Body of pancreas (tissue), 4 donors: ENCODE measurements around the gene CEP68. TPM values are rescaled to one million over a fixed set of nuclear protein-coding genes. Genes with fewer than 3 reads are reported as not detected.
"Not testable (repeated sequence)": the region's sequence is repeated elsewhere in the genome, so short reads cannot be mapped to it uniquely, and the experiment has no call there.

Experiments
- ATAC-seq: fragments of 150-250 bp; one replicate; pipeline ENCODE4 v1.9.1; 2016
- DNase-seq, 4 donors: peaks; one replicate each; pipeline ENCODE4 v3.0.0-alpha.2; 2019
- H3K27ac ChIP-seq, 4 donors: fragments of 200-600 bp; sonication (generic); 1 replicate in 3 of 4; 2 replicates in 1 of 4; pipeline versions ENCODE4 v1.5.1 to v1.6.1; 2016 to 2019; ENCODE audit warnings: mild to moderate bottlenecking in 1 of 4, mixed read lengths in 1 of 4, moderate library complexity in 1 of 4
- H3K27me3 ChIP-seq, 2 donors: fragments of 200-600 bp; sonication (generic); one replicate each; pipeline ENCODE4 v1.6.0; 2016; ENCODE audit warnings: mild to moderate bottlenecking in 1 of 2
- H3K36me3 ChIP-seq, 2 donors: fragments of 200-600 bp; sonication (generic); replicated peaks in 1 of 2; 2 replicates each; pipeline ENCODE4 v1.5.1; 2016; ENCODE audit warnings: low read depth in 2 of 2; ENCODE audit not compliant: insufficient read depth in 1 of 2
- H3K4me1 ChIP-seq: fragments of 200-600 bp; sonication (generic); one replicate; pipeline ENCODE4 v1.6.0; 2016
- H3K4me3 ChIP-seq, 2 donors: fragments of 200-600 bp; sonication (generic); 1 replicate in 1 of 2; 2 replicates in 1 of 2; pipeline ENCODE4 v1.5.1; 2016 to 2019
- H3K9me3 ChIP-seq, 3 donors: fragments of 200-600 bp; sonication (generic); 1 replicate in 2 of 3; 2 replicates in 1 of 3; pipeline ENCODE4 v1.5.1; 2016
- CTCF ChIP-seq, 7 experiments: fragments of 450-650 bp in 4 of 7; fragments of 200-600 bp in 3 of 7; sonication (generic) in 3 of 7; IDR thresholded peaks; one replicate each; pipeline ENCODE4 v1.5.1; 2016 to 2019; ENCODE audit warnings: antibody characterized with exemption in 7 of 7
- POLR2A ChIP-seq, 3 donors: fragments of 450-650 bp; IDR thresholded peaks; one replicate each; pipeline ENCODE4 v1.6.1; 2016; ENCODE audit warnings: antibody characterized with exemption in 3 of 3, mild to moderate bottlenecking in 2 of 3
- WGBS, 2 donors: methylation state at CpG; one replicate each; pipeline ENCODE4 v1.1.5; 2017; 5-methylcytosine and 5-hydroxymethylcytosine counted together
- intact Hi-C: fragments of 100-400 bp; cut with DNase I; formaldehyde crosslinking; loops from one replicate; pipeline ENCODE4 v1.15.1; 2023
- total RNA-seq, 2 donors: library from RNA; depleted of rRNA; stranded (reverse); fragments of >200 nt; gene quantifications; one replicate each; pipeline ENCODE4 v1.1.0, GENCODE V29; 2016

CEP68 gene
- total RNA-seq, 2 donors from 2014 or later = 6.9 to 20.0 TPM

GRCh38 chr2:65017335-65017734 is 38.9 kb upstream of the CEP68 start:
- H3K36me3 ChIP-seq = peaks cover 0 to 17% of the 10 kb centered on the region in 2 donors
- no peak overlapping the region for H3K4me3 ChIP-seq
- no peaks in the 10 kb centered on the region for H3K4me1 ChIP-seq
- peak overlapping the region in 1 of 4 donors; percentile 66 for H3K27ac ChIP-seq
- H3K27me3 ChIP-seq = no peaks in the 10 kb centered on the region
- no peak for ATAC-seq
- intact Hi-C loops = no loop called here
- no peaks in the 10 kb centered on the region for H3K9me3 ChIP-seq
- 63 to 76% methylated on average over 4 of the region's 4 CpGs for WGBS, 2 donors
- peak in 1 of 4 donors; percentile 21 for DNase-seq
- TF ChIP-seq CTCF (IDR thresholded peaks at IDR 0.05) (peak in 4 of 7 experiments; percentile 11 to 31 (median 26)), POLR2A (IDR thresholded peaks at IDR 0.05) (no peak)

DNA sequence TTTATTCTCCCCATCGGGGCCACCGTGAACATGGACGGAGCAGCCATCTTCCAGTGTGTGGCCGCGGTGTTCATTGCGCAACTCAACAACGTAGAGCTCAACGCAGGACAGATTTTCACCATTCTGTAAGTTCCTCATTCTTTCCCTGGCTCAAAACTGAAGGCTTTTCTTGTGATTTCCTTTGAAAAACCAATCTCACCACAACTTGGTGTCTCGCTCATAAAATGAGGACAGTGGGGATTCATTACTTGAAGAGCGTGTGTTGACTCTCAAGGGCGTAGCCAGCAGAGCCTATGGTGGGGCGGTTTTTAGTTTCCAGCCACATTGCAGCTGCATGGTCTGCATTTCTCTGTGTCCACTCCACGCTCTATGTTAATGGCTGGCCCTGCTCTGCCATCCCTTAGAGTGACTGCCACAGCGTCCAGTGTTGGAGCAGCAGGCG is 38.1 kb upstream of the CEP68 start:
- 83 to 97% methylated on average over 15 of the region's 15 CpGs for WGBS, 2 donors
- TF ChIP-seq CTCF (IDR thresholded peaks at IDR 0.05) (no peak), POLR2A (IDR thresholded peaks at IDR 0.05) (no peak)
- Histone ChIP-seq H3K27me3 (no peaks in the 10 kb centered on the region), H3K4me3 (no peak overlapping the region), H3K9me3 (no peaks in the 10 kb centered on the region), H3K27ac (peak overlapping the region in 1 of 4 donors; percentile 66), H3K4me1 (no peaks in the 10 kb centered on the region), H3K36me3 (peaks cover 0 to 17% of the 10 kb centered on the region in 2 donors)
- intact Hi-C loops = no loop called here
- ATAC-seq (no peak), DNase-seq (peak in 1 of 4 donors; percentile 62)

DNA sequence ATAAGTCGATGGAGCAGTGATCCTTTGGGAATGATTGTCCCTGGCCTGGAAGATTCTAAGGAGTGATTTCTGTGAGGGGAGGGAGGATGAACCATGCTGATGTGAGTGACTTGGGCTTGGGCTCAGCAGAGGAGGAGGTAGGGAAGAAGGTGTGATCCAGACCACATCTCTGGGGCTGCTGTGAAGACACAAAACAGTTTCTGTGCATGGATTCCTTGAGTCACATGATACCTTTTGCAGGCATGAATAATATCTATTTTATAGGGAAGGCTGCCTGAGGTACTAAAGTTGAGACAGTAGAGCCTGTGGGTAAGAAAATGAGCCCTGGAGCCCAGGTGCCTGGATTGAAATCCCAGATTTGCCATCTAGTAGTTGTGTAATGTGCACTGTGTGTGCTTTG is 37.2 kb upstream of the CEP68 start:
- peaks cover 0 to 15% of the 10 kb centered on the region in 2 donors for H3K36me3 ChIP-seq
- DNase-seq (no peak), ATAC-seq (no peak)
- intact Hi-C loops = no loop called here
- WGBS, 2 donors = 81 to 100% methylated on average over 1 of the region's 1 CpG
- no peaks in the 10 kb centered on the region for H3K9me3 ChIP-seq
- TF ChIP-seq POLR2A (IDR thresholded peaks at IDR 0.05) (no peak), CTCF (IDR thresholded peaks at IDR 0.05) (no peak)
- no peaks in the 10 kb centered on the region for H3K27me3 ChIP-seq
- H3K4me1 ChIP-seq = no peaks in the 10 kb centered on the region
- H3K4me3 ChIP-seq = no peak overlapping the region
- no peak overlapping the region for H3K27ac ChIP-seq

DNA sequence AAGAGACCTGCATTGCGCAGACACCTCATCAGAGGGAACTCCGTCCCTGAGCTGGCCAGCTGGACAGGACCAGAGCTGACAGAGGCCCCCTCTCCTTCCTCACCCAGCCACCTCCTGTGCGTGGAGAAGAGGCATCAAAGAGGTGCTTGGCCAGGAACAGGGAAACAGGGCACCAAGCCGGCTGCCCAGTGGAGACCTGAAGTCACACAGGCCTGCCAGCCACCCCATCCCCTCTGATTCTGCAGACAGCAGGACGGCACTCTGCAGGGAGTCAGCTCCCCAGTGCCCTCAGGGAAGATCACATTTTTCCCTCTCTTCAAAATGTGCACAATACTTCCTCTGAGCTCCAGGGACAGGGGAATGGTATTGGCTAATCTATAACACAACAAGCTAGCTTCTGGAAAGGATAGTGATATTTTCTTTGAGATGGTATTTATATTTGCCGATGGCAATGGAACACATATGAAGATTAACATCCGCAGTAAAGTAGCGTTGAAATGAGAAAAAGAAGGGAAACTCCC is 36.5 kb upstream of the CEP68 start:
- no peak overlapping the region for H3K27ac ChIP-seq
- ATAC-seq (no peak), DNase-seq (no peak)
- no peaks in the 10 kb centered on the region for H3K9me3 ChIP-seq
- no peaks in the 10 kb centered on the region for H3K27me3 ChIP-seq
- H3K36me3 ChIP-seq = peaks cover 0 to 15% of the 10 kb centered on the region in 2 donors
- no peaks in the 10 kb centered on the region for H3K4me1 ChIP-seq
- 90 to 92% methylated on average over 7 to 8 of the region's 8 CpGs for WGBS, 2 donors
- intact Hi-C loops = loop anchor here (5.0 kb wide), 1 partner anchor 92 kb away; no protein-coding TSS in a partner anchor
- TF ChIP-seq POLR2A (IDR thresholded peaks at IDR 0.05) (no peak), CTCF (IDR thresholded peaks at IDR 0.05) (no peak)
- H3K4me3 ChIP-seq = no peak overlapping the region

GRCh38 chr2:65020251-65020650 is 36.0 kb upstream of the CEP68 start:
- H3K4me1 ChIP-seq, DNase-seq, ATAC-seq, H3K27ac ChIP-seq, H3K4me3 ChIP-seq, H3K9me3 ChIP-seq, H3K27me3 ChIP-seq: not testable (repeated sequence)
- H3K36me3 ChIP-seq = peaks cover 0 to 15% of the 10 kb centered on the region in 2 donors
- intact Hi-C loops = loop anchor here (5.0 kb wide), 1 partner anchor 93 kb away; no protein-coding TSS in a partner anchor
- WGBS, 2 donors = 82 to 84% methylated on average over 1 of the region's 1 CpG
